MM.1S (cell line): ENCODE results near the gene SLC38A10.

ENCODE experiments used
- DNase-seq: peaks from one replicate; pipeline ENCODE4 v3.0.0-alpha.2; 2015
- H2AFZ ChIP-seq: fragments of 300-600 bp; sonication (generic); 2 replicates; pipeline ENCODE4 v1.6.0; 2016; ENCODE audit warnings: antibody characterized with exemption, low read length
- H3F3A ChIP-seq: fragments of 300-600 bp; sonication (generic); 2 replicates; pipeline ENCODE4 v1.6.1; 2016; ENCODE audit warnings: mild to moderate bottlenecking, antibody characterized with exemption, low read length, moderate library complexity, mixed read lengths; ENCODE audit not compliant: insufficient read depth
- H3K27ac ChIP-seq: fragments of 300-600 bp; sonication (generic); 2 replicates; pipeline ENCODE4 v1.5.1; 2016; ENCODE audit warnings: mild to moderate bottlenecking, low read length
- H3K27me3 ChIP-seq: fragments of 300-600 bp; sonication (generic); replicated peaks from 2 replicates; pipeline ENCODE4 v1.6.0; 2016; ENCODE audit warnings: low read length; ENCODE audit not compliant: insufficient read depth
- H3K36me3 ChIP-seq: fragments of 300-600 bp; sonication (generic); replicated peaks from 2 replicates; pipeline ENCODE4 v1.6.1; 2016; ENCODE audit warnings: mild to moderate bottlenecking, low read length, mixed read lengths; ENCODE audit not compliant: insufficient read depth
- H3K4me1 ChIP-seq: fragments of 300-600 bp; sonication (generic); 2 replicates; pipeline ENCODE4 v1.6.1; 2016; ENCODE audit warnings: low read length, mixed read lengths
- H3K4me2 ChIP-seq: fragments of 300-600 bp; sonication (generic); 2 replicates; pipeline ENCODE4 v1.6.0; 2016; ENCODE audit warnings: low read depth, low read length
- H3K4me3 ChIP-seq: fragments of 300-600 bp; sonication (generic); 2 replicates; pipeline ENCODE4 v1.5.1; 2016; ENCODE audit warnings: low read length, mixed read lengths
- H3K79me2 ChIP-seq: fragments of 300-600 bp; sonication (generic); 2 replicates; pipeline ENCODE4 v1.6.1; 2016; ENCODE audit warnings: mixed run types, low read length, mixed read lengths
- H3K9ac ChIP-seq: fragments of 300-600 bp; sonication (generic); 2 replicates; pipeline ENCODE4 v1.6.1; 2016; ENCODE audit warnings: low read length, mixed read lengths
- H3K9me2 ChIP-seq: fragments of 300-600 bp; sonication (generic); replicated peaks from 2 replicates; pipeline ENCODE4 v1.6.1; 2016; ENCODE audit warnings: mild to moderate bottlenecking, low read length, mixed read lengths; ENCODE audit not compliant: insufficient read depth
- H3K9me3 ChIP-seq: fragments of 300-600 bp; sonication (generic); replicated peaks from 2 replicates; pipeline ENCODE4 v1.6.1; 2016; ENCODE audit warnings: mild to moderate bottlenecking, low read length, mixed read lengths; ENCODE audit not compliant: insufficient read depth
- H4K20me1 ChIP-seq: fragments of 300-600 bp; sonication (generic); 2 replicates; pipeline ENCODE4 v1.6.1; 2016; ENCODE audit warnings: mild to moderate bottlenecking, low read length, moderate library complexity, mixed read lengths; ENCODE audit not compliant: insufficient read depth
- EZH2 ChIP-seq: fragments of 300-600 bp; sonication (generic); optimal IDR thresholded peaks from 2 replicates; pipeline ENCODE3; 2017; ENCODE audit warnings: low read depth, mild to moderate bottlenecking, antibody characterized with exemption, low read length, mixed read lengths
- EZH2phosphoT487 ChIP-seq: fragments of 300-600 bp; sonication (generic); IDR thresholded peaks from 2 replicates; pipeline ENCODE4 v1.6.1; 2018; ENCODE audit warnings: antibody characterized with exemption, low read length
- TF ChIP-seq, protein P1 (sequence below): fragments of 300-600 bp; sonication (generic); IDR thresholded peaks from 2 replicates; pipeline ENCODE4 v1.5.1; 2016; ENCODE audit warnings: antibody characterized with exemption, low read length, mixed read lengths

Gene SLC38A10

DNA sequence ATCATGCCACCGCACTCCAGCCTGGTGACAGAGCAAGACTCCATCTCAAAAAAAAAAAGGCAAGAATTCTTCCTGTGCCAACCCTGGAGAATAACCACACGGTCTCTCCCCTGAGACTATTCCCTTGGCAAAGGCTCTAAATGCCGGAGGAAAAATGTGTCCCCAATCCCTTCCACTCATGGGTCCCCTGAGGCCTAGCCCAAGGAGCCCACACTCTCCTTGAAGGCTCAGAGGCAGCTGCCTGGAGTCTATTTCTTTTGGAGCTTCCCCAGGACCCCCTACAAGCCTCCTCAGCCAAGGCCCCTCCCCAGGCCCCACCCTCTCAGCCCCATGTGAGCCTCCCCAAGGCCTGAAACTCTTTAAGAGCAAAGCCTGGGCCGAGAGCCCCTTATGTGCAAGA is 88.9 kb downstream of the SLC38A10 start:
- Histone ChIP-seq H4K20me1 (no peaks in the 10 kb centered on the region), H3K4me1 (no peaks in the 10 kb centered on the region), H3K9me3 (no peaks in the 10 kb centered on the region), H3K27ac (no peak overlapping the region), H3F3A (no peaks in the 10 kb centered on the region), H3K27me3 (no peaks in the 10 kb centered on the region), H3K9me2 (no peaks in the 10 kb centered on the region), H3K4me2 (no peak overlapping the region), H3K36me3 (no peaks in the 10 kb centered on the region), H3K9ac (no peak overlapping the region), H3K79me2 (no peaks in the 10 kb centered on the region), H2AFZ (no peak overlapping the region), H3K4me3 (no peak overlapping the region)
- TF ChIP-seq EZH2 (no peak), EZH2phosphoT487 (no peak)
- TF ChIP-seq, protein P1, sequence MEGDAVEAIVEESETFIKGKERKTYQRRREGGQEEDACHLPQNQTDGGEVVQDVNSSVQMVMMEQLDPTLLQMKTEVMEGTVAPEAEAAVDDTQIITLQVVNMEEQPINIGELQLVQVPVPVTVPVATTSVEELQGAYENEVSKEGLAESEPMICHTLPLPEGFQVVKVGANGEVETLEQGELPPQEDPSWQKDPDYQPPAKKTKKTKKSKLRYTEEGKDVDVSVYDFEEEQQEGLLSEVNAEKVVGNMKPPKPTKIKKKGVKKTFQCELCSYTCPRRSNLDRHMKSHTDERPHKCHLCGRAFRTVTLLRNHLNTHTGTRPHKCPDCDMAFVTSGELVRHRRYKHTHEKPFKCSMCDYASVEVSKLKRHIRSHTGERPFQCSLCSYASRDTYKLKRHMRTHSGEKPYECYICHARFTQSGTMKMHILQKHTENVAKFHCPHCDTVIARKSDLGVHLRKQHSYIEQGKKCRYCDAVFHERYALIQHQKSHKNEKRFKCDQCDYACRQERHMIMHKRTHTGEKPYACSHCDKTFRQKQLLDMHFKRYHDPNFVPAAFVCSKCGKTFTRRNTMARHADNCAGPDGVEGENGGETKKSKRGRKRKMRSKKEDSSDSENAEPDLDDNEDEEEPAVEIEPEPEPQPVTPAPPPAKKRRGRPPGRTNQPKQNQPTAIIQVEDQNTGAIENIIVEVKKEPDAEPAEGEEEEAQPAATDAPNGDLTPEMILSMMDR: no peak
- no peak for DNase-seq

DNA sequence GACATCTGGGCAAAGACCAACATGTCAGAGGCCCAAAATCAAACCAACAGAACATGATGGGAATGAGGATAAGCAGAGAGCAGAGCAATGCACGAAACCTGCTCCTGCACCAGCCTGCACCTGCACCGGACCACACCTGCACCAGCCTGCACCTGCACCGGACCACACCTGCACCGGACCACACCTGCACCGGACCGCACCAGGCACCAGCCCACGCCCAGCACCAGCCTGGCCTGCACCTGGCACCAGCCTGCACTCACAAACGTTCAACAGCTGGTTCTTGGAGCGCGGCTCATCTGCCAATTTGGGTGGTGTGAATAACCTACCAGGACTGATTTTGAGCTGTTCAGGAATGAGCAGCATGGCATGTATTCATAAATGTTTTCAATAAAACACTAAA is 90.5 kb downstream of the SLC38A10 start:
- no peak overlapping the region for H2AFZ ChIP-seq
- H4K20me1 ChIP-seq: no peaks in the 10 kb centered on the region
- no peaks in the 10 kb centered on the region for H3K36me3 ChIP-seq
- DNase-seq: no peak
- H3F3A ChIP-seq: no peaks in the 10 kb centered on the region
- H3K27me3 ChIP-seq: no peaks in the 10 kb centered on the region
- H3K9ac ChIP-seq: no peak overlapping the region
- TF ChIP-seq, protein P1: no peak
- H3K27ac ChIP-seq: no peak overlapping the region
- no peaks in the 10 kb centered on the region for H3K9me3 ChIP-seq
- no peak overlapping the region for H3K4me3 ChIP-seq
- no peaks in the 10 kb centered on the region for H3K4me1 ChIP-seq
- H3K9me2 ChIP-seq: no peaks in the 10 kb centered on the region
- H3K79me2 ChIP-seq: no peaks in the 10 kb centered on the region
- H3K4me2 ChIP-seq: no peak overlapping the region

DNA sequence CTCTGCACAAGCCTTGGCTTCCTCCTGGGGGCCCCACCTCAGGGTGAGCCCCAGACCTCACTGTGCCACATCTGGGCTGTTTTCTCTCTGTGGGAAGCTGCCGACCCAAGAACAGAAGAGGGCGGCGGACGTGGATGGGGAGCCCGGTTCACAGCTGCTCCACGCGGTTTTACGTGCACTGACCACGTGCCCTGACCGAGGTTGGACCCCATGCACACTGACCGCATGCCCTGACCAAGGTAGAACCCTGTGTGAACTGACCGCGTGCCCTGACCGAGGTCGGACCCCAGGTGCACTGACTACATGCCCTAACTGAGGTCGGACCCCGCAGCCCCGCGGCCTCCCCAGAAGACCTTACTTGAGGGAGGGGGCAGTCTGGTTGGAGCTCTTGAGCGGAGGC is 92.0 kb downstream of the SLC38A10 start:
- Histone ChIP-seq H3K79me2 (no peaks in the 10 kb centered on the region), H3K4me1 (no peaks in the 10 kb centered on the region), H2AFZ (no peak overlapping the region), H3K36me3 (no peaks in the 10 kb centered on the region), H3K9me3 (no peaks in the 10 kb centered on the region), H3K4me3 (no peak overlapping the region), H3K27me3 (no peaks in the 10 kb centered on the region), H3K27ac (no peak overlapping the region), H3K4me2 (no peak overlapping the region), H3K9ac (no peak overlapping the region), H3F3A (no peaks in the 10 kb centered on the region), H4K20me1 (no peaks in the 10 kb centered on the region), H3K9me2 (no peaks in the 10 kb centered on the region)
- TF ChIP-seq EZH2phosphoT487 (no peak), EZH2 (no peak)
- TF ChIP-seq, protein P1: no peak
- no peak for DNase-seq

DNA sequence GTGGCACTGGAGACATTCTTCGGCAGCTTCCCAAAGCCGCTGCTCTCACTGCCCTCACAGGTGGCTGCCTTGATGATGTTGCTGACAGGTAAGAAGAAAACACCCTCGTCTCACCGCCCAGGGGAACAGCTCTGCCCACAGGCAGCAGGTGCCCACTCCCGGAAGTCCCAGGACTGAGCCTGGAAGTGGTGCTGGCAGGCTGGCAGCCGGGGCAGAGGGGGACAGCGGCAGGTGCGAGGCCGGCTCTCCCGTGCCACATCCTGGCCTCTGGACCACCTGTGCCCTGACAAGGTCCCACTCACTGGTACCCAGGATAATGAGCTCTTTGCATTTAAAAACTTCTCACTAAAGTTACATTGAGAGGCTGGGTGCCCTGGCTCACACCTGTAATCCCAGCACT is 92.8 kb downstream of the SLC38A10 start:
- Histone ChIP-seq H3K9me3 (no peaks in the 10 kb centered on the region), H3K27ac (no peak overlapping the region), H3K4me3 (no peak overlapping the region), H3K36me3 (no peaks in the 10 kb centered on the region), H3K4me2 (no peak overlapping the region), H3K27me3 (no peaks in the 10 kb centered on the region), H3F3A (no peaks in the 10 kb centered on the region), H3K79me2 (no peaks in the 10 kb centered on the region), H3K4me1 (no peaks in the 10 kb centered on the region), H3K9me2 (no peaks in the 10 kb centered on the region), H4K20me1 (no peaks in the 10 kb centered on the region), H3K9ac (no peak overlapping the region), H2AFZ (no peak overlapping the region)
- DNase-seq: no peak
- no peak for TF ChIP-seq EZH2phosphoT487
